ENCODE measurements around the gene GRIN3B. TPM values are rescaled to one million over a fixed set of nuclear protein-coding genes. Genes with fewer than 3 reads are reported as not detected.

Gene GRIN3B
- total and polyA plus RNA-seq, 8 donors, result 0.03 TPM; not detected in 7

- Histone ChIP-seq H3K36me3 (peaks cover 38 to 55% (median 50%) of the 10 kb centered on the region in 4 donors), H3K27ac (peak overlapping the region; percentile 27 to 74 (median 73)), H3K9me3 (no peaks in the 10 kb centered on the region), H3K4me1 (peaks cover 0 to 8% (median 3%) of the 10 kb centered on the region in 4 donors), H3K27me3 (peaks cover 0 to 13% (median 2%) of the 10 kb centered on the region in 3 donors), H3K4me3 (peak overlapping the region in 1 of 4 donors; percentile 3)
- WGBS, 5 donors, result 89 to 96% (median 93%) methylated on average over 22 to 45 of the region's 45 CpGs
- intact Hi-C loops (cut with DNase I; ENCODE audit: low total_unique reads), result no loop called here
- DNase-seq, result no peak
- TF ChIP-seq POLR2A (IDR thresholded peaks at IDR 0.05) (no peak), POLR2AphosphoS5 (IDR thresholded peaks at IDR 0.05) (no peak), CTCF (IDR thresholded peaks at IDR 0.05) (no peak), EP300 (IDR thresholded peaks at IDR 0.05) (no peak)
Measured at GRCh38 chr19:1008268-1009040, 8.2 kb downstream of the GRIN3B start.

- 75 to 87% (median 76%) methylated on average over 35 to 92 of the region's 92 CpGs for WGBS, 5 donors
- DNase-seq, result peak in 1 of 2 donors; percentile 67
- Histone ChIP-seq H3K4me1 (peaks cover 0 to 16% (median 6%) of the 10 kb centered on the region in 4 donors), H3K27me3 (peaks cover 0 to 4% (median 0%) of the 10 kb centered on the region in 3 donors), H3K9me3 (no peaks in the 10 kb centered on the region), H3K4me3 (peak overlapping the region in 1 of 4 donors; percentile 3), H3K36me3 (peaks cover 42 to 63% (median 59%) of the 10 kb centered on the region in 4 donors), H3K27ac (peak overlapping the region; percentile 27 to 74 (median 73))
- TF ChIP-seq CTCF (IDR thresholded peaks at IDR 0.05) (no peak), POLR2A (IDR thresholded peaks at IDR 0.05) (no peak), EP300 (IDR thresholded peaks at IDR 0.05) (no peak), POLR2AphosphoS5 (IDR thresholded peaks at IDR 0.05) (no peak)
- intact Hi-C loops (cut with DNase I; ENCODE audit: low total_unique reads), result no loop called here
Measured at GRCh38 chr19:1009041-1009980, 9.1 kb downstream of the GRIN3B start.

GRCh38 chr19:1009981-1010538 is 9.8 kb downstream of the GRIN3B start:
- H3K9me3 ChIP-seq, result no peaks in the 10 kb centered on the region
- intact Hi-C loops (cut with DNase I; ENCODE audit: low total_unique reads), result no loop called here
- H3K4me3 ChIP-seq, result no peak overlapping the region
- H3K36me3 ChIP-seq, result peaks cover 42 to 71% (median 66%) of the 10 kb centered on the region in 4 donors
- H3K27me3 ChIP-seq, result no peaks in the 10 kb centered on the region
- TF ChIP-seq POLR2AphosphoS5 (IDR thresholded peaks at IDR 0.05) (no peak), EP300 (IDR thresholded peaks at IDR 0.05) (no peak), CTCF (IDR thresholded peaks at IDR 0.05) (no peak), POLR2A (IDR thresholded peaks at IDR 0.05) (no peak)
- WGBS, 5 donors, result 83 to 92% (median 90%) methylated on average over 6 to 29 of the region's 29 CpGs
- H3K4me1 ChIP-seq, result peaks cover 3 to 24% (median 12%) of the 10 kb centered on the region in 4 donors
- peak overlapping the region in 4 of 5 donors; percentile 36 to 74 (median 74) for H3K27ac ChIP-seq
- DNase-seq, result no peak
